ENCODE data around the gene SEMA3C. TPM values are rescaled to one million over a fixed set of nuclear protein-coding genes. Genes with fewer than 3 reads are reported as not detected.
A peak's percentile ranks its signal among the peaks of the same experiment; 100 is the strongest.
"Not testable (repeated sequence)": the region's sequence is repeated elsewhere in the genome, so short reads cannot be mapped to it uniquely, and the experiment has no call there.

Gene SEMA3C
- total and polyA plus RNA-seq, 8 donors: 58.0 to 118 (median 95.0) TPM

GRCh38 chr7:80929619-80930018 is 10.8 kb upstream of the SEMA3C start:
- no peak for DNase-seq
- H3K9me3 ChIP-seq: peaks cover 0 to 6% of the 10 kb centered on the region in 2 donors
- intact Hi-C loops (cut with DNase I): no loop called here
- no peak overlapping the region for H3K27ac ChIP-seq
- TF ChIP-seq CTCF (IDR thresholded peaks at IDR 0.05): no peak
- H3K4me1 ChIP-seq: no peaks in the 10 kb centered on the region
- ATAC-seq: no peak
- no peak overlapping the region for H3K4me3 ChIP-seq
- H3K27me3 ChIP-seq: no peaks in the 10 kb centered on the region
- no peaks in the 10 kb centered on the region for H3K36me3 ChIP-seq

- intact Hi-C loops (cut with DNase I): not testable (repeated sequence)
Measured at GRCh38 chr7:80926955-80927354, 8.1 kb upstream of the SEMA3C start.

GRCh38 chr7:80924090-80924489 is 5.2 kb upstream of the SEMA3C start:
- no peaks in the 10 kb centered on the region for H3K36me3 ChIP-seq
- peaks cover 0 to 16% of the 10 kb centered on the region in 2 donors for H3K27me3 ChIP-seq
- no peak overlapping the region for H3K4me3 ChIP-seq
- no peak for DNase-seq
- intact Hi-C loops (cut with DNase I): no loop called here
- H3K9me3 ChIP-seq: peaks cover 0 to 6% of the 10 kb centered on the region in 2 donors
- TF ChIP-seq CTCF (IDR thresholded peaks at IDR 0.05): no peak
- H3K4me1 ChIP-seq: peaks cover 0 to 17% of the 10 kb centered on the region in 2 donors
- no peak for ATAC-seq
- no peak overlapping the region for H3K27ac ChIP-seq

More at GRCh38 chr7:80926955-80927354, 8.1 kb upstream of the SEMA3C start:
- H3K36me3 ChIP-seq, H3K4me1 ChIP-seq, DNase-seq, H3K27me3 ChIP-seq, H3K27ac ChIP-seq, ATAC-seq, H3K4me3 ChIP-seq, H3K9me3 ChIP-seq: not testable (repeated sequence)

GRCh38 chr7:80923211-80923612 is 4.4 kb upstream of the SEMA3C start:
- H3K27me3 ChIP-seq: peaks cover 0 to 22% of the 10 kb centered on the region in 2 donors
- ATAC-seq (no peak), DNase-seq (no peak)
- H3K4me1 ChIP-seq: peaks cover 0 to 17% of the 10 kb centered on the region in 2 donors
- H3K4me3 ChIP-seq: no peak overlapping the region
- H3K36me3 ChIP-seq: no peaks in the 10 kb centered on the region
- peaks cover 0 to 6% of the 10 kb centered on the region in 2 donors for H3K9me3 ChIP-seq
- H3K27ac ChIP-seq: no peak overlapping the region
- no peak for TF ChIP-seq CTCF (IDR thresholded peaks at IDR 0.05)
- intact Hi-C loops (cut with DNase I): no loop called here

GRCh38 chr7:80922253-80923049 is 3.6 kb upstream of the SEMA3C start:
- Histone ChIP-seq H3K4me1 (peaks cover 0 to 17% of the 10 kb centered on the region in 2 donors), H3K36me3 (no peaks in the 10 kb centered on the region), H3K27me3 (peaks cover 0 to 28% of the 10 kb centered on the region in 2 donors), H3K4me3 (no peak overlapping the region), H3K9me3 (peaks cover 0 to 6% of the 10 kb centered on the region in 2 donors), H3K27ac (no peak overlapping the region)
- ATAC-seq (no peak), DNase-seq (peak in 1 of 4 donors; percentile 79)
- no peak for TF ChIP-seq CTCF (IDR thresholded peaks at IDR 0.05)
- intact Hi-C loops (cut with DNase I): no loop called here

Data from left lung (tissue), 10 donors.